K562 (cell line): ENCODE data around the gene PIK3CA. TPM values are rescaled to one million over a fixed set of nuclear protein-coding genes. Genes with fewer than 3 reads are reported as not detected.
"Not testable (repeated sequence)": the region's sequence is repeated elsewhere in the genome, so short reads cannot be mapped to it uniquely, and the experiment has no call there.

Experiments used
- ATAC-seq: fragments of 200-7000 bp; cut with Tn5 transposase; 3 replicates; pipeline ENCODE4 v1.9.1; 2020; ENCODE audit warnings: moderate library complexity
- BruUV-seq: library from RNA; stranded (reverse); fragments of 400-500 nt; replicated peaks from 2 replicates; lab custom pipeline; 2021; lab: Mats Ljungman, UMichigan
- CTCF ChIA-PET: fragments of 300-600 bp; formaldehyde crosslinking; extraction: SDS; loops from one replicate; lab custom pipeline; 2021; ENCODE audit warnings: low intra/inter-chr PET ratio; lab: Yijun Ruan, JAX
- POLR2A ChIA-PET: fragments of 300-600, 350-650 bp; sonication (Branson Sonifier 250); formaldehyde crosslinking; extraction: SDS; loops from one replicate; lab custom pipeline; 2021; ENCODE audit warnings: antibody characterized with exemption, inconsistent platforms; lab: Yijun Ruan, JAX
- DNase-seq, 4 experiments: peaks; one replicate each; pipeline versions ENCODE4 v3.0.0 to v3.0.0-alpha.2; 2011 to 2018; ENCODE audit warnings: low spot score in 3 of 4, mixed read lengths in 3 of 4; ENCODE audit errors: extremely low read depth in 1 of 4
- FAIRE-seq: peaks from 2 replicates; lab custom pipeline; 2011; peaks lifted over from hg19 to GRCh38; lab: Jason Lieb, UNC
- H2AFZ ChIP-seq: 2 replicates; pipeline ENCODE4 v1.6.0; 2011; ENCODE audit warnings: low read depth, low read length, control low read depth, inconsistent platforms
- H3K27ac ChIP-seq: fragments of 200-600 bp; 3 replicates; pipeline ENCODE4 v1.8.0; 2011; ENCODE audit warnings: low read depth, mild to moderate bottlenecking, control low read depth, inconsistent platforms, low read length, moderate library complexity, mixed read lengths; ENCODE audit errors: extremely low read depth
- H3K27me3 ChIP-seq, 2 experiments: fragments of 300-600 bp in 1 of 2; 2 replicates in 1 of 2; 3 replicates in 1 of 2; pipeline versions ENCODE4 v1.6.0 to v1.8.0; 2011; ENCODE audit warnings: inconsistent platforms in 2 of 2, low read length in 2 of 2, mild to moderate bottlenecking in 1 of 2, mixed read lengths in 1 of 2, moderate library complexity in 1 of 2; ENCODE audit not compliant: control insufficient read depth in 2 of 2, insufficient read depth in 2 of 2
- H3K36me3 ChIP-seq: fragments of 300-600 bp; 3 replicates; pipeline ENCODE4 v1.8.0; 2011; ENCODE audit warnings: mild to moderate bottlenecking, low read length, inconsistent platforms; ENCODE audit not compliant: control insufficient read depth, insufficient read depth
- H3K4me1 ChIP-seq, 2 experiments: fragments of 200-600 bp in 1 of 2; replicated peaks in 1 of 2; 2 replicates in 1 of 2; 3 replicates in 1 of 2; pipeline versions ENCODE4 v1.5.1 to v1.8.0; 2011; ENCODE audit warnings: inconsistent platforms in 2 of 2, low read length in 2 of 2, mild to moderate bottlenecking in 1 of 2, mixed read lengths in 1 of 2, moderate library complexity in 1 of 2; ENCODE audit not compliant: control insufficient read depth in 2 of 2, insufficient read depth in 2 of 2
- H3K4me2 ChIP-seq: 2 replicates; pipeline ENCODE4 v1.6.1; 2011; ENCODE audit warnings: low read length, control low read depth, inconsistent platforms, mixed read lengths; ENCODE audit not compliant: insufficient read depth
- H3K4me3 ChIP-seq: fragments of 200-600 bp; sonication (generic), shearing (Covaris generic); 2 replicates; pipeline ENCODE4 v1.5.1; 2016; ENCODE audit warnings: control low read depth, inconsistent platforms
- H3K79me2 ChIP-seq: fragments of 200-600 bp; 3 replicates; pipeline ENCODE4 v1.8.0; 2011; ENCODE audit warnings: low read length, inconsistent platforms; ENCODE audit not compliant: control insufficient read depth, insufficient read depth
- H3K9ac ChIP-seq, 2 experiments: 2 replicates each; pipeline versions ENCODE4 v1.6.0 to v1.6.1; 2011; ENCODE audit warnings: low read depth in 2 of 2, low read length in 2 of 2, control low read depth in 1 of 2, inconsistent platforms in 1 of 2, mild to moderate bottlenecking in 1 of 2, mixed read lengths in 1 of 2; ENCODE audit not compliant: insufficient read depth in 1 of 2
- H3K9me1 ChIP-seq: one replicate; pipeline ENCODE4 v1.6.0; 2011; ENCODE audit warnings: inconsistent platforms, mild to moderate bottlenecking, low read length, moderate library complexity; ENCODE audit not compliant: control insufficient read depth, insufficient read depth
- H3K9me3 ChIP-seq: replicated peaks from 2 replicates; pipeline ENCODE4 v1.5.1; 2011; ENCODE audit warnings: low read depth, low read length, inconsistent platforms; ENCODE audit not compliant: control insufficient read depth, insufficient read depth
- H4K20me1 ChIP-seq: replicated peaks from 2 replicates; pipeline ENCODE4 v1.6.1; 2011; ENCODE audit warnings: low read length, inconsistent platforms, mixed read lengths; ENCODE audit not compliant: control insufficient read depth, insufficient read depth
- CEBPG ChIP-seq, 3 experiments: fragments of 200-800 bp in 1 of 3; sonication (Bioruptor generic) in 1 of 3; sonication (generic) in 1 of 3; formaldehyde crosslinking in 1 of 3; IDR thresholded peaks in 2 of 3; conservative IDR thresholded peaks in 1 of 3; 2 replicates each; pipeline versions ENCODE4 v1.6.1 to v1.8.0; 2016 to 2022; ENCODE audit warnings: missing compliant biosample characterization in 2 of 3, missing genetic modification characterization in 2 of 3, mild to moderate bottlenecking in 1 of 3, missing genetic modification reagents in 1 of 3
- FOXK1 ChIP-seq: sonication (generic); formaldehyde crosslinking; IDR thresholded peaks from 2 replicates; pipeline ENCODE4 v1.8.0; 2022; ENCODE audit warnings: missing genetic modification reagents, mild to moderate bottlenecking, borderline replicate concordance
- MAFK ChIP-seq: IDR thresholded peaks from 2 replicates; pipeline ENCODE4 v1.6.1; 2011; ENCODE audit warnings: low read length, improper control_type of control experiment
- PHF21A ChIP-seq: fragments of 450-650 bp; IDR thresholded peaks from 2 replicates; pipeline ENCODE4 v1.6.1; 2017; ENCODE audit warnings: low read depth, borderline replicate concordance
- STAG1 ChIP-seq: sonication (generic); formaldehyde crosslinking; IDR thresholded peaks from 2 replicates; pipeline ENCODE4 v1.5.0; 2020; ENCODE audit warnings: missing genetic modification reagents, borderline replicate concordance
- YBX1 ChIP-seq: fragments of 450-650 bp; IDR thresholded peaks from 2 replicates; pipeline ENCODE4 v1.7.1; 2016; ENCODE audit warnings: mild to moderate bottlenecking
- ZBTB49 ChIP-seq: sonication (generic); formaldehyde crosslinking; IDR thresholded peaks from 2 replicates; pipeline ENCODE4 v1.8.0; 2022; ENCODE audit warnings: missing genetic modification reagents, mild to moderate bottlenecking, borderline replicate concordance
- ZNF316 ChIP-seq: fragments of 450-650 bp; IDR thresholded peaks from 2 replicates; pipeline ENCODE4 v1.6.1; 2016
- ZNF695 ChIP-seq: fragments of 450-650 bp; formaldehyde crosslinking; IDR thresholded peaks from 2 replicates; pipeline ENCODE4 v1.4.0; 2020; ENCODE audit warnings: mild to moderate bottlenecking, moderate library complexity
- WGBS: fragments of 100-300 bp; shearing (Covaris generic); methylation state at CpG from one replicate; pipeline ENCODE4 v1.1.6; 2016; ENCODE audit warnings: low coverage, mixed read lengths; ENCODE audit not compliant: insufficient coverage; ENCODE audit errors: missing lambda C conversion rate; 5-methylcytosine and 5-hydroxymethylcytosine counted together
- in situ Hi-C: fragments of 300-500 bp; cut with MboI; formaldehyde crosslinking; loops from 4 replicates; pipeline ENCODE4 v1.15.0; 2018; ENCODE audit warnings: inconsistent platforms, mixed read lengths
- intact Hi-C: fragments of 100-400 bp; cut with micrococcal nuclease; formaldehyde crosslinking; loops from 2 replicates; pipeline ENCODE4 v1.14.2; 2022
- polyA plus RNA-seq, 8 experiments: library from polyadenylated mRNA; depleted of rRNA in 4 of 8; stranded (reverse) in 5 of 8; unstranded in 3 of 8; fragments of >200 nt; fragmentation: Nextera tagmentation in 2 of 8; fragmentation: Illumina TruSeq in 1 of 8; extraction: Ambion mirVana in 2 of 8; extraction: Trizol in 1 of 8; gene quantifications; 2 replicates each; pipeline versions ENCODE4 v1.2.1 to v1.2.3, GENCODE V29; 2011 to 2014; ENCODE audit warnings: inconsistent platforms in 1 of 8, missing spikeins in 1 of 8
- total RNA-seq, 7 experiments: library from RNA; depleted of rRNA in 6 of 7; stranded (reverse); fragments of >200 nt in 6 of 7; fragmentation: Illumina TruSeq in 2 of 7; extraction: Trizol in 2 of 7; gene quantifications; 2 replicates each; pipeline versions ENCODE4 v1.2.1 to v1.2.3, GENCODE V29; 2011 to 2021; ENCODE audit warnings: low replicate concordance in 1 of 7
- TF ChIP-seq, protein P1 (sequence below): fragments of 450-650 bp; IDR thresholded peaks from 2 replicates; pipeline ENCODE4 v1.6.1; 2018; ENCODE audit warnings: mild to moderate bottlenecking, low read depth; ENCODE audit not compliant: partially characterized antibody

Gene PIK3CA
- total and polyA plus RNA-seq, 9 of the 15 experiments (the other 6 are each of a cell fraction or from before 2014, with no cell fraction given): 3.8 to 19.4 (median 10.8) TPM

GRCh38 chr3:179218213-179218612 lies 70.1 kb downstream of the PIK3CA start:
- H3K36me3 ChIP-seq: peaks cover 14% of the 10 kb centered on the region; the same call in 2 of the 3 replicates
- DNase-seq, CTCF ChIA-PET, FAIRE-seq, H3K27me3 ChIP-seq, H4K20me1 ChIP-seq, BruUV-seq, H3K27ac ChIP-seq, H3K4me2 ChIP-seq, intact Hi-C loops, in situ Hi-C loops, H3K4me3 ChIP-seq, H3K9ac ChIP-seq, H2AFZ ChIP-seq, H3K9me3 ChIP-seq, H3K4me1 ChIP-seq, H3K9me1 ChIP-seq, ATAC-seq, H3K79me2 ChIP-seq: not testable (repeated sequence)
- WGBS: 42% methylated on average over 1 of the region's 1 CpG
- POLR2A ChIA-PET: interaction anchor here (1.8 kb wide), 1 partner anchor 12 kb away, joined by 4 read pairs; no protein-coding TSS in a partner anchor
- TF ChIP-seq MAFK (peak; percentile 6; the same call in 1 of the 2 replicates), ZNF316 (peak; percentile 57)

DNA sequence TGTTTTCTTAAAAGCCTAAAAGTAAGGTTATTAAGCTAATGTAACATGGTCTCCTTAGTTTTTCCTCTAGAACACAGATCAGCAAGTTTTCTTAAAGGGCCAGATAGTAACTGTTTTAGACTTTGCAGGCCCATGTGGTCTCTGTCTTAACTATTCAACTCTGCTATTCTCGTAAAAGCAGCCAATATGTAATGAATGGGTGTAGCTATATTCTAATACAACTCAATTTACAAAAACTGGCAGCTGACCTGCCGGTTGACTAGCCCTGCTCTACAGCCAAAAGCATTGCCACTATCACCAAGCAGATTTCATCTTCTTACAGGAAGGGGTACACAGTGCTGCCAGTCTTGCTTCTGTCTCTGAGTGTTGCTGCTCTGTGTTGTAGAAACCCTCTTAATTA lies 75.4 kb downstream of the PIK3CA start:
- Histone ChIP-seq H2AFZ (no peak overlapping the region), H3K9me1 (no peaks in the 10 kb centered on the region), H3K4me3 (no peak overlapping the region), H3K9me3 (no peaks in the 10 kb centered on the region), H3K4me2 (no peak overlapping the region), H3K79me2 (no peaks in the 10 kb centered on the region), H3K9ac (no peak overlapping the region), H3K27me3 (no peaks in the 10 kb centered on the region), H3K4me1 (no peaks in the 10 kb centered on the region), H4K20me1 (no peaks in the 10 kb centered on the region), H3K36me3 (peaks cover 19% of the 10 kb centered on the region; the same call in 1 of the 3 replicates), H3K27ac (no peak overlapping the region)
- no TSS peak for BruUV-seq
- in situ Hi-C loops (no loop called here), intact Hi-C loops (no loop called here)
- CTCF ChIA-PET: no interaction called here
- POLR2A ChIA-PET: interaction anchor here (1.2 to 1.3 kb wide), 2 partner anchors 11 to 13 kb away, joined by 3 to 4 read pairs; no protein-coding TSS in a partner anchor
- DNase-seq (no peak), ATAC-seq (peak; percentile 36; the same call in 1 of the 3 replicates), FAIRE-seq (no peak)
- 66% methylated on average over 2 of the region's 2 CpGs for WGBS
- TF ChIP-seq ZNF695: no peak
- TF ChIP-seq YBX1: no peak
- TF ChIP-seq STAG1: no peak
- no peak for TF ChIP-seq FOXK1 (CRISPR knock-in tag)
- TF ChIP-seq, protein P1, sequence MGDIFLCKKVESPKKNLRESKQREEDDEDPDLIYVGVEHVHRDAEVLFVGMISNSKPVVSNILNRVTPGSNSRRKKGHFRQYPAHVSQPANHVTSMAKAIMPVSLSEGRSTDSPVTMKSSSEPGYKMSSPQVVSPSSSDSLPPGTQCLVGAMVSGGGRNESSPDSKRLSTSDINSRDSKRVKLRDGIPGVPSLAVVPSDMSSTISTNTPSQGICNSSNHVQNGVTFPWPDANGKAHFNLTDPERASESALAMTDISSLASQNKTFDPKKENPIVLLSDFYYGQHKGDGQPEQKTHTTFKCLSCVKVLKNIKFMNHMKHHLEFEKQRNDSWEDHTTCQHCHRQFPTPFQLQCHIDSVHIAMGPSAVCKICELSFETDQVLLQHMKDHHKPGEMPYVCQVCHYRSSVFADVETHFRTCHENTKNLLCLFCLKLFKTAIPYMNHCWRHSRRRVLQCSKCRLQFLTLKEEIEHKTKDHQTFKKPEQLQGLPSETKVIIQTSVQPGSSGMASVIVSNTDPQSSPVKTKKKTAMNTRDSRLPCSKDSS: no peak
- TF ChIP-seq PHF21A: no peak
- no peak for TF ChIP-seq CEBPG (CRISPR knock-in tag; IDR thresholded peaks at IDR 0.05)
- TF ChIP-seq CEBPG (tag; conservative IDR thresholded peaks at IDR 0.05 in 1 of 2, IDR thresholded peaks at IDR 0.05 in 1 of 2): no peak
- TF ChIP-seq ZBTB49: no peak
